Prostate gland (tissue), 2 donors: ENCODE measurements around the gene CLEC2D. TPM values are rescaled to one million over a fixed set of nuclear protein-coding genes. Genes with fewer than 3 reads are reported as not detected.

Source experiments
- DNase-seq: peaks from one replicate; pipeline ENCODE4 v3.0.0-alpha.2; 2019; ENCODE audit warnings: low spot score
- H3K27ac ChIP-seq, 2 donors: fragments of 200-600 bp; sonication (generic); 2 replicates each; pipeline ENCODE4 v1.5.1; 2017 to 2019
- H3K27me3 ChIP-seq: fragments of 200-600 bp; sonication (generic); replicated peaks from 2 replicates; pipeline ENCODE4 v1.5.1; 2019; ENCODE audit not compliant: insufficient read depth
- H3K36me3 ChIP-seq, 2 donors: fragments of 200-600 bp; sonication (generic); 1 replicate in 1 of 2; 2 replicates in 1 of 2; pipeline versions ENCODE4 v1.5.1 to v1.8.1; 2017 to 2019
- H3K4me1 ChIP-seq: fragments of 200-600 bp; sonication (generic); replicated peaks from 2 replicates; pipeline ENCODE4 v1.5.1; 2019
- H3K4me3 ChIP-seq, 2 donors: fragments of 200-600 bp; sonication (generic); 2 replicates each; pipeline ENCODE4 v1.5.1; 2017 to 2019
- H3K9me3 ChIP-seq: fragments of 200-600 bp; sonication (generic); 2 replicates; pipeline ENCODE4 v1.5.1; 2017
- POLR2A ChIP-seq: fragments of 450-650 bp; IDR thresholded peaks from one replicate; pipeline ENCODE4 v1.6.1; 2016; ENCODE audit warnings: antibody characterized with exemption, mild to moderate bottlenecking
- POLR2AphosphoS5 ChIP-seq: sonication (generic); formaldehyde crosslinking; IDR thresholded peaks from one replicate; pipeline ENCODE4 v1.6.1; 2017; ENCODE audit warnings: antibody characterized with exemption
- whole genome bisulfite sequencing: methylation state at CpG from one replicate; pipeline ENCODE4 v1.1.5; 2018; 5-methylcytosine and 5-hydroxymethylcytosine counted together
- intact Hi-C: fragments of 100-400 bp; cut with DNase I; formaldehyde crosslinking; loops from one replicate; pipeline ENCODE4 v1.14.2; 2022
- total RNA-seq, 2 donors: library from RNA; depleted of rRNA; stranded (reverse); fragments of >200 nt; gene quantifications; one replicate each; pipeline ENCODE4 v1.1.0, GENCODE V29; 2016
- TF ChIP-seq, protein P1 (sequence below), 4 experiments: fragments of 200-600 bp in 2 of 4; fragments of 450-650 bp in 2 of 4; sonication (generic) in 2 of 4; IDR thresholded peaks; 1 replicate in 3 of 4; 2 replicates in 1 of 4; pipeline ENCODE4 v1.5.1; 2016 to 2019; ENCODE audit warnings: antibody characterized with exemption in 4 of 4, mild to moderate bottlenecking in 2 of 4, moderate library complexity in 2 of 4

CLEC2D gene
- total RNA-seq, 2 donors from 2014 or later, result 4.1 to 19.9 TPM

DNA sequence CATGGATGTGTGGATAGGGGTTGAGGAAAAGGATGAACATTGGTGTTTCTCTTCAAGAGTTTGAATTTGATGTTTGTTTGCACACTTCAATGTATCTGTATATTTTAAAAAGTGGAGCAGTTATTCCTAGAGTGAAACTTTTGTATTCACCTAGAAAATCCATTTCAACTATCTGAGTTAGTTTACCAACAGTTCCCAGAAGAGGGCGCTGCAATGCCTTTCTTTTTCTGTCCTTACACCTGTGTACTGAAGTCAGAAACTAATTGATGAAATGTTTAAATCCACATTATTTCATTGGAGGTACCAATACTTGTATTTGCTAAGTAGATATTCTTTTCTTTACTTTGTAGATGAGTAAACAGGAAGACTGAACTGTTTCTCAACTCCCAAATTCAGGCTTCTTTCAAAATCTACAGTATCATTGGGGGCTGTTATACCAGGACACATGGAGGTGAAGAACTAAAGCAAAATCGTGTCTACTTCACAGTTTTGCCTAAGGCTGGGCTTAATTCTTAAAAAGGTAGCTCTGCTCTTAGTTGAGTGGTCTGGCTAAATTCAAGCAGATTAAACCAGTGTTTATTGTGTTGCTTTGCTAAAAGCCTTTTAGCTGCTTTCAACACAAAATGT, 35.2 kb upstream of the CLEC2D start:
- Histone ChIP-seq H3K9me3 (no peaks in the 10 kb centered on the region), H3K4me1 (no peaks in the 10 kb centered on the region), H3K4me3 (no peak overlapping the region), H3K27me3 (no peaks in the 10 kb centered on the region), H3K27ac (no peak overlapping the region), H3K36me3 (no peaks in the 10 kb centered on the region)
- WGBS, result 29% methylated on average over 2 of the region's 2 CpGs
- TF ChIP-seq POLR2A (no peak), POLR2AphosphoS5 (no peak)
- TF ChIP-seq, protein P1, sequence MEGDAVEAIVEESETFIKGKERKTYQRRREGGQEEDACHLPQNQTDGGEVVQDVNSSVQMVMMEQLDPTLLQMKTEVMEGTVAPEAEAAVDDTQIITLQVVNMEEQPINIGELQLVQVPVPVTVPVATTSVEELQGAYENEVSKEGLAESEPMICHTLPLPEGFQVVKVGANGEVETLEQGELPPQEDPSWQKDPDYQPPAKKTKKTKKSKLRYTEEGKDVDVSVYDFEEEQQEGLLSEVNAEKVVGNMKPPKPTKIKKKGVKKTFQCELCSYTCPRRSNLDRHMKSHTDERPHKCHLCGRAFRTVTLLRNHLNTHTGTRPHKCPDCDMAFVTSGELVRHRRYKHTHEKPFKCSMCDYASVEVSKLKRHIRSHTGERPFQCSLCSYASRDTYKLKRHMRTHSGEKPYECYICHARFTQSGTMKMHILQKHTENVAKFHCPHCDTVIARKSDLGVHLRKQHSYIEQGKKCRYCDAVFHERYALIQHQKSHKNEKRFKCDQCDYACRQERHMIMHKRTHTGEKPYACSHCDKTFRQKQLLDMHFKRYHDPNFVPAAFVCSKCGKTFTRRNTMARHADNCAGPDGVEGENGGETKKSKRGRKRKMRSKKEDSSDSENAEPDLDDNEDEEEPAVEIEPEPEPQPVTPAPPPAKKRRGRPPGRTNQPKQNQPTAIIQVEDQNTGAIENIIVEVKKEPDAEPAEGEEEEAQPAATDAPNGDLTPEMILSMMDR (IDR thresholded peaks at IDR 0.05), result peak; percentile 43 to 87 (median 74)
- intact Hi-C loops, result no loop called here
- peak; percentile 60 for DNase-seq

DNA sequence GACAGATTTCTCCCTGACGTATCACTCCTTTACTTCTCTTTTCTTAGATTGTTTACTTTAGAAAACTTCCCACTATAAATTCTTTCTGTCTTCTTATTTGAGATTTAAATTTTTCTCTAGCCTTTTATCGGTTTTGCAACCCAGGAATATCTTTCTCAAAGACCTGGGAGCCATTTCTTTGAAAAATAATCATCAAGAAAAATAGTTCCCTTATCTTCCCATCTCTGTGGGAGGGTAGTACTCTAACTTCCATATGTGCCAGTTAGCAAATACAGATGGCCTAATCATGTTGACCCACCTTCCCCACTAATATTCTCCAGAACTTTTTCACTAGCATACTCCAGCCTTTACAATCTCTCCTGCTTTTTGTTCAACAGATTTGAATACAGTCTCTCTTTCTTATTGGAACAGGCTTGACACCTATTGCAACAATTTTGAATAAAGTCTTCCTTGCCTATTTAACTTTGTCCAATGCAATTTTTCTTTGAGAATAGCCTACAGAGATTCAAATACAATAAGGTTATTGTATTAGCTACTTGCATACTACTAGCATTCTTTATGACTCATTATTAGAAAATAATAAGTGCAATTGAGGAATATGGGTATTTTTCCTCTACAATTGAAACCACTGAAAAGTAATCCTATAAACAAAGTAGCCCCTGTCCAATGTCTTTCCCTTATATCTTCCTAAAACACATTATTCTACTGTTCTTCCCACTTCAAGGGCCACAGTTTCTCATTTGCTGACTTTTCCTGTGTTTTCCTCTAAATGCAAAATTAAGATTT, 34.4 kb upstream of the CLEC2D start:
- 26% methylated on average over 2 of the region's 2 CpGs for WGBS
- Histone ChIP-seq H3K27me3 (no peaks in the 10 kb centered on the region), H3K27ac (no peak overlapping the region), H3K36me3 (no peaks in the 10 kb centered on the region), H3K4me3 (no peak overlapping the region), H3K9me3 (no peaks in the 10 kb centered on the region), H3K4me1 (no peaks in the 10 kb centered on the region)
- no peak for TF ChIP-seq POLR2AphosphoS5
- TF ChIP-seq, protein P1 (IDR thresholded peaks at IDR 0.05), result no peak
- TF ChIP-seq POLR2A, result no peak
- intact Hi-C loops, result no loop called here
- no peak for DNase-seq

DNA sequence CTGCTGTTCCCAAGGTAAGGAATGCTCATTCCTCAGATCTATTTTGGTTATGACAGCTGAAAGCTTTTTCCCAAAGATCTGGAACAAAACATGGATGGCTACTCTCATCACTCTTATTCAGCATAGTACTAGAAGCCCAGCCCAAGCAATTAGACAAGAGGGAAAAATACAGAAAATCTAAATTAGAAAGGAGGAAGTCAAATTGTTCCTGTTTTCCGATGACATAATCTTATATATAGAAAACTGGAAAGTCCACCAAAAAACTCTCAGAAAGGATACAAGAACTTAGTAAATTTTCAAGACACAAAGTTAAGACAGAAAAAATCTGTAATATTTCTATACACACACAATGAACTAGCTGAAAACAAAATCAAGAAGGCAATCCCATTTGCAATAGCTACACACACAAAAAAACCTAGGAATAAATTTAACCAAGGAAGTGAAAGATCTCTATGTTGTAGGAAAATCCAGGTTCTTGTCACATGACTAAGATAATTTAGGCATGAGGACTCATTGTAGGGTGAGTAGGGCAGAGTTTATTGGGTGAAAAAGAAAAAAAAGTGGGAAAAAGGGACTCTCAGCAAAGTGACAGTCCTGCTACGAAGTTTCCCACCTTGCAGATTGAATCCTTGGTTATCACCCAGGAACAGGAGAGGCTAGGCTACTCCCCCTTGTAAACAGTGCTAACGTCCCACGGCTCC, 33.2 kb upstream of the CLEC2D start:
- Histone ChIP-seq H3K27me3 (no peaks in the 10 kb centered on the region), H3K4me1 (no peaks in the 10 kb centered on the region), H3K9me3 (no peaks in the 10 kb centered on the region), H3K36me3 (no peaks in the 10 kb centered on the region), H3K27ac (no peak overlapping the region), H3K4me3 (no peak overlapping the region)
- 94% methylated on average over 4 of the region's 4 CpGs for WGBS
- no peak for DNase-seq
- intact Hi-C loops, result no loop called here
- TF ChIP-seq, protein P1 (IDR thresholded peaks at IDR 0.05), result no peak
- TF ChIP-seq POLR2AphosphoS5 (no peak), POLR2A (no peak)

DNA sequence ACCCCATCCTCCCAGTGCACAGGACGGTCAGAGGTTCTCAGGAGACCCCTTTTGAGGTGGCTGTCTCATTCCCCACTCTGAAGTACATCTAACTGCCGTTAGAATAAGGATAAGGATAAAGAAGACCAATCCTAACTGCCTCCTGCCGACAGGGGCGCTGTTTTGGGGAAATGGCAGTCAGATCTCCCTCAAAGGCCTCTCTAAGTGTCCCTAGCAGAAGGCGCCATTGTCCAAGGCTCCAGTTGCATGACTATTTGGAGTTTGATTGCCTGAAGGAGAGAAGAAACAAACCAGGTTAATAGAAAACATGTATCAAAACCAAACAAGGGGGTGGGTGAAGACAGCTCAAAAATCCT, 32.7 kb upstream of the CLEC2D start:
- DNase-seq, result no peak
- 89% methylated on average over 5 of the region's 5 CpGs for WGBS
- H3K9me3 ChIP-seq, result no peaks in the 10 kb centered on the region
- no peak overlapping the region for H3K4me3 ChIP-seq
- H3K4me1 ChIP-seq, result no peaks in the 10 kb centered on the region
- TF ChIP-seq POLR2AphosphoS5 (no peak), POLR2A (no peak)
- TF ChIP-seq, protein P1 (IDR thresholded peaks at IDR 0.05), result no peak
- no peak overlapping the region for H3K27ac ChIP-seq
- intact Hi-C loops, result no loop called here
- H3K36me3 ChIP-seq, result no peaks in the 10 kb centered on the region
- no peaks in the 10 kb centered on the region for H3K27me3 ChIP-seq
